ENCODE measurements around the gene CDH4.

CDH4 gene

DNA sequence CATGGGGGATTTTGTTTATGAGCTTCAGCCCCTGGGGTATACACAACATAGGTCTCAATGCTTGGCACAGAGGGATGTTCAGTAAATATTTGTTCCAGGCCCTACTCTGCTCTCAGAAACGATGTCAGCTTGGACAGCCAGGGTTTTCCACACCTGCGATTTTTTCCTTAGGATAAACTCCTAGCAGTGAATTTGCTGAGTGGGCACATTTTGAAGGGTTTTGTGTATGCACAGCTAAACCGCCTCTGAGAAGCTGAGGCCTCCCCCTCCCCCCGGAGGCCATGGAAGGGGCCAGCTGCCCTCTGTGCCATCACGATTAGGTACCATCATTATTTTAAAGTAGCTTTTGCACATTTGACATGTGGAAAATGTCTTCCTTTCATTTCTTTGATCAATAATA, 614.1 kb downstream of the CDH4 start:
- H3K36me3 ChIP-seq (ENCODE audit: control insufficient read depth, insufficient read depth, low read length): no peaks in the 10 kb centered on the region
- H3K9ac ChIP-seq (ENCODE audit: low read depth, low read length): no peak overlapping the region
- no peak overlapping the region for H3K27ac ChIP-seq (ENCODE audit: low read depth, low read length)
- no peak overlapping the region for H3K4me3 ChIP-seq (ENCODE audit: low read depth, low read length)
- H3K4me1 ChIP-seq (ENCODE audit: control insufficient read depth, insufficient read depth, low read length): no peaks in the 10 kb centered on the region
- H3K27me3 ChIP-seq (ENCODE audit: control insufficient read depth, insufficient read depth, low read length): no peaks in the 10 kb centered on the region
- H3K9me3 ChIP-seq (ENCODE audit: control insufficient read depth, insufficient read depth, low read length): no peaks in the 10 kb centered on the region

- Histone ChIP-seq H3K36me3 (ENCODE audit: control insufficient read depth, insufficient read depth, low read length) (no peaks in the 10 kb centered on the region), H3K9ac (ENCODE audit: low read depth, low read length) (no peak overlapping the region), H3K9me3 (ENCODE audit: control insufficient read depth, insufficient read depth, low read length) (no peaks in the 10 kb centered on the region), H3K27me3 (ENCODE audit: control insufficient read depth, insufficient read depth, low read length) (no peaks in the 10 kb centered on the region), H3K4me1 (ENCODE audit: control insufficient read depth, insufficient read depth, low read length) (no peaks in the 10 kb centered on the region), H3K27ac (ENCODE audit: low read depth, low read length) (no peak overlapping the region), H3K4me3 (ENCODE audit: low read depth, low read length) (no peak overlapping the region)
Observed at GRCh38 chr20:61868006-61868405, 615.9 kb downstream of the CDH4 start.

GRCh38 chr20:61868466-61869090, 616.5 kb downstream of the CDH4 start:
- Histone ChIP-seq H3K27me3 (ENCODE audit: control insufficient read depth, insufficient read depth, low read length) (no peaks in the 10 kb centered on the region), H3K4me3 (ENCODE audit: low read depth, low read length) (no peak overlapping the region), H3K36me3 (ENCODE audit: control insufficient read depth, insufficient read depth, low read length) (no peaks in the 10 kb centered on the region), H3K9ac (ENCODE audit: low read depth, low read length) (no peak overlapping the region), H3K27ac (ENCODE audit: low read depth, low read length) (no peak overlapping the region), H3K9me3 (ENCODE audit: control insufficient read depth, insufficient read depth, low read length) (no peaks in the 10 kb centered on the region), H3K4me1 (ENCODE audit: control insufficient read depth, insufficient read depth, low read length) (no peaks in the 10 kb centered on the region)

- no peaks in the 10 kb centered on the region for H3K4me1 ChIP-seq (ENCODE audit: control insufficient read depth, insufficient read depth, low read length)
- H3K9me3 ChIP-seq (ENCODE audit: control insufficient read depth, insufficient read depth, low read length): no peaks in the 10 kb centered on the region
- no peaks in the 10 kb centered on the region for H3K27me3 ChIP-seq (ENCODE audit: control insufficient read depth, insufficient read depth, low read length)
- H3K9ac ChIP-seq (ENCODE audit: low read depth, low read length): no peak overlapping the region
- no peak overlapping the region for H3K4me3 ChIP-seq (ENCODE audit: low read depth, low read length)
- no peaks in the 10 kb centered on the region for H3K36me3 ChIP-seq (ENCODE audit: control insufficient read depth, insufficient read depth, low read length)
- no peak overlapping the region for H3K27ac ChIP-seq (ENCODE audit: low read depth, low read length)
Observed at GRCh38 chr20:61869750-61870507, 617.9 kb downstream of the CDH4 start.

DNA sequence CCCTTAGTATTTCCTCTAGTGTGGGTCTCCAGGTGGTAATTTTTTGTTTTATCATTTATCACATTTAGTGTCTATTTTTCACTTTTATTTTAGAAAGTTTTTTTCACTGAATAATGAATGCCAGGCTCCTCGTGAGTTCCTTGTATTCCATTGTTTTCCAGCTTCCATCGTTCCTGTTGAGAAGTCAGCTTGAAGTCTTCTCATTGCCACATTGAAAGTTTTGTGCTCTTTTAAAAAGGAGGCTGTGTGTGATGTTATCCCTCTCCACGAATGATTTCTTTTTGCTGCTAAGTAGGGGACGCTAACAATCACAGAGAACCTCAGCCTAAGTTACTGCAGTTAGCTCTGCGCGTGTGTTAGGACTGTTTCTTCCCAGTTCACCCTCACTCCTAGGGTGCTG, 619.1 kb downstream of the CDH4 start:
- Histone ChIP-seq H3K9me3 (ENCODE audit: control insufficient read depth, insufficient read depth, low read length) (no peaks in the 10 kb centered on the region), H3K9ac (ENCODE audit: low read depth, low read length) (no peak overlapping the region), H3K27me3 (ENCODE audit: control insufficient read depth, insufficient read depth, low read length) (no peaks in the 10 kb centered on the region), H3K36me3 (ENCODE audit: control insufficient read depth, insufficient read depth, low read length) (no peaks in the 10 kb centered on the region), H3K4me3 (ENCODE audit: low read depth, low read length) (no peak overlapping the region), H3K27ac (ENCODE audit: low read depth, low read length) (no peak overlapping the region), H3K4me1 (ENCODE audit: control insufficient read depth, insufficient read depth, low read length) (no peaks in the 10 kb centered on the region)

DNA sequence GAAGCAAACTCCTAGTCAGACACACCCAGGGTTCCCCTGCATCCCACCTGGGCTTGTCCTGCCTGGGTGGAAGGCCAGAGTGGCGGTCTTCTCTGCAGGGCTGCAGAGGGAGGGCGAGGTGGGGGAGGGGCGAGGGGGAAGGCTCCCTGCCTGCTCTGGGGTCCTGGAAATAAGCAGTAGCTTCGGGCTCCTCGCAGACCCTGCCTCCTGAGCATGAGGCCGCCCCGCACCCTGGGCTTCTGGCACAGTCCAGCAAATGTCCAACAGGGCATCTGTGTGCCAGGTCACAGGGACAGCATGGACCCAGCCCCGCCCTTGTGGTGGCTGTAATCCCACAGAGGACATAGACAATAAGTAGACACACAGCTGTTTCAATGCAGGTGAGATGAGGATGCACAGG, 619.9 kb downstream of the CDH4 start:
- no peaks in the 10 kb centered on the region for H3K4me1 ChIP-seq (ENCODE audit: control insufficient read depth, insufficient read depth, low read length)
- H3K4me3 ChIP-seq (ENCODE audit: low read depth, low read length): no peak overlapping the region
- H3K36me3 ChIP-seq (ENCODE audit: control insufficient read depth, insufficient read depth, low read length): no peaks in the 10 kb centered on the region
- no peaks in the 10 kb centered on the region for H3K27me3 ChIP-seq (ENCODE audit: control insufficient read depth, insufficient read depth, low read length)
- H3K27ac ChIP-seq (ENCODE audit: low read depth, low read length): no peak overlapping the region
- H3K9me3 ChIP-seq (ENCODE audit: control insufficient read depth, insufficient read depth, low read length): no peaks in the 10 kb centered on the region
- no peak overlapping the region for H3K9ac ChIP-seq (ENCODE audit: low read depth, low read length)

GRCh38 chr20:61872371-61872900, 620.4 kb downstream of the CDH4 start:
- no peak overlapping the region for H3K9ac ChIP-seq (ENCODE audit: low read depth, low read length)
- no peaks in the 10 kb centered on the region for H3K27me3 ChIP-seq (ENCODE audit: control insufficient read depth, insufficient read depth, low read length)
- H3K27ac ChIP-seq (ENCODE audit: low read depth, low read length): no peak overlapping the region
- H3K36me3 ChIP-seq (ENCODE audit: control insufficient read depth, insufficient read depth, low read length): no peaks in the 10 kb centered on the region
- H3K4me3 ChIP-seq (ENCODE audit: low read depth, low read length): no peak overlapping the region
- no peaks in the 10 kb centered on the region for H3K4me1 ChIP-seq (ENCODE audit: control insufficient read depth, insufficient read depth, low read length)
- H3K9me3 ChIP-seq (ENCODE audit: control insufficient read depth, insufficient read depth, low read length): no peaks in the 10 kb centered on the region

GRCh38 chr20:61873651-61874420, 621.8 kb downstream of the CDH4 start:
- H3K4me1 ChIP-seq (ENCODE audit: control insufficient read depth, insufficient read depth, low read length): no peaks in the 10 kb centered on the region
- no peaks in the 10 kb centered on the region for H3K27me3 ChIP-seq (ENCODE audit: control insufficient read depth, insufficient read depth, low read length)
- no peaks in the 10 kb centered on the region for H3K9me3 ChIP-seq (ENCODE audit: control insufficient read depth, insufficient read depth, low read length)
- no peak overlapping the region for H3K27ac ChIP-seq (ENCODE audit: low read depth, low read length)
- no peak overlapping the region for H3K4me3 ChIP-seq (ENCODE audit: low read depth, low read length)
- H3K36me3 ChIP-seq (ENCODE audit: control insufficient read depth, insufficient read depth, low read length): no peaks in the 10 kb centered on the region
- no peak overlapping the region for H3K9ac ChIP-seq (ENCODE audit: low read depth, low read length)

DNA sequence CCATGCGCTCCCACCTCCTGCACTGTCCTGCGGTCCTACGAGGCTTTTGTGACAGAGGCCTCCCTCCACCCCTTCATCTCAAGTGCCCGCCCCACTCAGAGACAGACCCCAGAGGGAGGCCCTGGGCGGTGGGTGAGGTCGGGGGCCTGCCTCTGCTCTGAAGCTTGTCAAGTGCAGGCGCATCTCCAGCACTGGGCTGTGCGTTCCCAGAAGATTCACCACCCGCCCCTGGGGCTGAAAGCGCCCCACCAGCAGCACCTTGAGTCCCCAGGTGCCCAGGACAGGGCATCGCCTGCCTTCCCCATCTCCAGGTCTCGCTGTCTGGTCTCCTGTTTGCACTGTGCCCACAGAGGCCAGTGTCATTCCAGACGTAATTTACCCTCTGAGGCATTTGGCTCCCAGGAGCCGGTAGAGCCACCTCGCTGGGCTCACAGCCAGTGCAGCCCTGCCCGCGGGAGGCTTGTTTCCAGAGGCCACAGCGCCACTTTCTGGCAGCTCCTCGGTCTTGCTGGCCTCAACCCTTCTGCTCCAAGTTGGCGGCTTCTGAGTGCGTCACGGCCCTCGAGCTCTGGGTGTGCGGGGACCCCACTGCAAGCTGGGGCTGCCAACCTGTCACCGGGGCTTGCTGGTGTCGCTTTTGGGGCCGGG, 622.5 kb downstream of the CDH4 start:
- Histone ChIP-seq H3K27me3 (ENCODE audit: control insufficient read depth, insufficient read depth, low read length) (no peaks in the 10 kb centered on the region), H3K9me3 (ENCODE audit: control insufficient read depth, insufficient read depth, low read length) (no peaks in the 10 kb centered on the region), H3K4me3 (ENCODE audit: low read depth, low read length) (no peak overlapping the region), H3K27ac (ENCODE audit: low read depth, low read length) (no peak overlapping the region), H3K9ac (ENCODE audit: low read depth, low read length) (no peak overlapping the region), H3K36me3 (ENCODE audit: control insufficient read depth, insufficient read depth, low read length) (no peaks in the 10 kb centered on the region), H3K4me1 (ENCODE audit: control insufficient read depth, insufficient read depth, low read length) (no peaks in the 10 kb centered on the region)

DNA sequence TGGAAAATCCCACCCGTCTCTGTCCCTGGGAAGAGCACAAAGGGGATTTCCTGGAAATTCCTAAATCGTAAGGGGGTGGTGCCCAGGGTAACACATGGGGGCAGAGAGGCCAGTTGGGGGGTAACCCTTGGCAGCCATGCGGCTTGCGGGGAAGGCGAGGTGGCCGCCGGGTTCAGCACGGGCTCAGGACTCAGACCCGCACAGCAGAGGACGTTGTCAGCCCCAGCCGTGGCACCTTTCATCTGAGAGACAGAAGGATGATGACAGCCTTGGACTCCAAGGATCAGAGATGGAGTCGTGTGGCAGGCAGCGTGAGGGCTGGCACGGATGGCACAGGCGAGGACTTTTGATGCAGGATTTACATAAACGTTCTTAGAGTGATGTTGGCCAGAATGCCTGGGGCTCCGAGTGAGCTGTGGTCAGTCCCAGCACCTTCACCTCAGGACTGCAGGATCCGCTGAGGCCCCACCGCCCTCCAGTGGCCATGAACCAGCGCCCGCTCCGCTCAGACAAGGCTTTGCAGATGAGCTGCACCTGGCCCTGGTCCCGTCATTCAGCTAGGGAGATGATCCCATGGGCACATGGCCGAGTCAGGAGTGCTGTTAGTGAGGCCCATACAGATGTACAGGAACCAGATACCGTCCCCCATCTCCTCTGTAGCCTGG, 623.3 kb downstream of the CDH4 start:
- Histone ChIP-seq H3K9me3 (ENCODE audit: control insufficient read depth, insufficient read depth, low read length) (no peaks in the 10 kb centered on the region), H3K9ac (ENCODE audit: low read depth, low read length) (no peak overlapping the region), H3K36me3 (ENCODE audit: control insufficient read depth, insufficient read depth, low read length) (no peaks in the 10 kb centered on the region), H3K4me3 (ENCODE audit: low read depth, low read length) (no peak overlapping the region), H3K27ac (ENCODE audit: low read depth, low read length) (no peak overlapping the region), H3K4me1 (ENCODE audit: control insufficient read depth, insufficient read depth, low read length) (no peaks in the 10 kb centered on the region), H3K27me3 (ENCODE audit: control insufficient read depth, insufficient read depth, low read length) (no peaks in the 10 kb centered on the region)
